CD4-positive, alpha-beta T cell (primary cell): ENCODE results near the gene NKTR. TPM values are rescaled to one million over a fixed set of nuclear protein-coding genes. Genes with fewer than 3 reads are reported as not detected.

ENCODE experiments used
- ATAC-seq: fragments of 200-7000 bp; cut with Tn5 transposase; one replicate; pipeline ENCODE4 v1.10.0; 2022; ENCODE audit warnings: mild to moderate bottlenecking; ENCODE audit not compliant: poor library complexity
- CTCF ChIA-PET: fragments of 350-600 bp; sonication (Branson Sonifier 250); formaldehyde crosslinking; loops from one replicate; lab custom pipeline; 2021; ENCODE audit warnings: antibody characterized with exemption, inconsistent platforms; lab: Charles Lee
- POLR2A ChIA-PET: fragments of 350-600 bp; sonication (Branson Sonifier 250); formaldehyde crosslinking; loops from one replicate; lab custom pipeline; 2021; ENCODE audit warnings: antibody characterized with exemption, inconsistent platforms; lab: Charles Lee
- DNase-seq, 14 experiments: peaks; one replicate each; pipeline ENCODE4 v3.0.0-alpha.2; 2013 to 2020; ENCODE audit warnings: mixed read lengths in 2 of 14
- H3K27ac ChIP-seq, 2 donors: one replicate each; pipeline versions ENCODE4 v1.5.1 to v1.7.0; 2013; ENCODE audit warnings: low read length in 2 of 2, low read depth in 1 of 2, mild to moderate bottlenecking in 1 of 2
- H3K27me3 ChIP-seq, 2 experiments: 1 replicate in 1 of 2; 2 replicates in 1 of 2; pipeline versions ENCODE4 v1.6.1 to v1.7.0; 2013; ENCODE audit warnings: low read length in 2 of 2, control low read depth in 1 of 2, mild to moderate bottlenecking in 1 of 2, moderate library complexity in 1 of 2; ENCODE audit not compliant: insufficient read depth in 2 of 2, control insufficient read depth in 1 of 2
- H3K36me3 ChIP-seq: one replicate; pipeline ENCODE4 v1.6.1; 2013; ENCODE audit warnings: low read length, control low read depth; ENCODE audit not compliant: insufficient read depth
- H3K4me1 ChIP-seq: one replicate; pipeline ENCODE4 v1.6.1; 2013; ENCODE audit warnings: low read length, control low read depth; ENCODE audit not compliant: insufficient read depth
- H3K4me3 ChIP-seq: one replicate; pipeline ENCODE4 v1.5.1; 2013; ENCODE audit warnings: mild to moderate bottlenecking, low read length, moderate library complexity
- H3K9me3 ChIP-seq, 2 experiments: 1 replicate in 1 of 2; 2 replicates in 1 of 2; pipeline versions ENCODE4 v1.6.1 to v1.7.0; 2013; ENCODE audit warnings: low read length in 2 of 2, mild to moderate bottlenecking in 2 of 2, control low read depth in 1 of 2, moderate library complexity in 1 of 2; ENCODE audit not compliant: control insufficient read depth in 1 of 2, insufficient read depth in 1 of 2
- H3K27ac Mint-ChIP-seq: one replicate; pipeline ENCODE4 v1.8.0; 2020; ENCODE audit warnings: mixed read lengths
- H3K27me3 Mint-ChIP-seq: one replicate; pipeline ENCODE4 v1.8.0; 2021; ENCODE audit warnings: mixed read lengths
- H3K36me3 Mint-ChIP-seq: one replicate; pipeline ENCODE4 v1.8.0; 2021; ENCODE audit warnings: low read depth, mixed read lengths
- H3K4me1 Mint-ChIP-seq: one replicate; pipeline ENCODE4 v1.8.0; 2021; ENCODE audit warnings: low read depth, mixed read lengths
- H3K4me3 Mint-ChIP-seq: one replicate; pipeline ENCODE4 v1.8.0; 2020; ENCODE audit warnings: mild to moderate bottlenecking, mixed read lengths
- H3K9me3 Mint-ChIP-seq: one replicate; pipeline ENCODE4 v1.8.0; 2020; ENCODE audit warnings: mixed read lengths
- intact Hi-C, 2 experiments: fragments of 100-400 bp; cut with DNase I in 1 of 2; cut with micrococcal nuclease in 1 of 2; formaldehyde crosslinking; loops; one replicate each; pipeline versions ENCODE4 v1.15.1 to v1.9.0; 2023 to 2025; cut with DNase I, micrococcal nuclease
- total RNA-seq, 174 experiments: library from RNA in 2 of 174; stranded (reverse) in 2 of 174; gene quantifications; one replicate each; pipeline ENCODE4 v1.2.3 and lab custom pipeline; 2021 to 2026
- TF ChIP-seq, protein P1 (sequence below): fragments of 200-600 bp; IDR thresholded peaks from one replicate; pipeline ENCODE4 v1.8.0; 2022; ENCODE audit warnings: antibody characterized with exemption, mild to moderate bottlenecking

NKTR gene
- total RNA-seq, 2 experiments from 2014 or later: 236 to 249 TPM

DNA sequence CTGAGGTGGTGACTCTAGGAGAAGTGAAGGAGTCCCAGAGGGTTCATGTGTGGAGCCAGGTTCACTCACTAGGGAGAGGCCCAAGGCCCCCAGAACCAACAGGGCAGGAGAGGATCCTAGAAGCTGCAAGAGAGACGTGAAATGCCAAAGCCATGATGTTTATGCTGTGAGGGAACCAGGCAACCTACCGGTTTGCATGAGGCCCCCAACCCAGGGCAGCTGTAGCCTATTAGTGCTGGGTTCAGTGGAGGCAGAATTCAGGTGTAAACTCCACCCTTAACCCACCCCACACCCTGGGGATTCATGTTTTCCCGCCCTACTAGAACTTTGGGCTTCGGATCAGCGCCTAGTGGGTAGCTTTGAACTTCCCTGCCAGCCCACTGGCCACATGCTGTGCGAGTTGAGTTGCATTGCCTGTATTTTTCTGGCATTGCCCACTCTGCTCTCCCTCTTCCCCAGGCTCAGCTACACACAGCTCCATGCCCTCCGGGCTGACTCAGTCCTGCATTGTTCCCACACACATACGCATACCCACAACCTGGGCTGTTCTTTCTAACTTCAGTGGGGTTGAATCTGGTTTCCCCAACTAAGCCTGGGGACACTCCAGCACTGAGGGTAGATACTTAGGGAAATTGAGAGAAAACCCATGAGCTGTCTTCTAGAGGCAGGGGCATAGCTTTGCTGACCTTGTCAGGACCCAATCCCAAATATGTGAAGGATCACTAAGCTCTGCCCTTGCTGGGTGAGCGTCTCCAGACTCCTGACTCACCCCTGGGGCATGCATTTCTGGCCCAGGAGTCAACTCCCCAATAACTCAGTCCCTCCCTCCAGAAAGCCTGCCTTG is 51.0 kb downstream of the NKTR start:
- Histone ChIP-seq H3K27ac (no peak overlapping the region), H3K36me3 (peaks cover 20% of the 10 kb centered on the region), H3K4me1 (peaks cover 31% of the 10 kb centered on the region), H3K27me3 (no peaks in the 10 kb centered on the region), H3K9me3 (no peaks in the 10 kb centered on the region), H3K4me3 (no peak overlapping the region)
- H3K9me3 Mint-ChIP-seq: no peaks in the 10 kb centered on the region
- peaks cover 25% of the 10 kb centered on the region for H3K36me3 Mint-ChIP-seq
- ATAC-seq: no peak
- no peak for DNase-seq
- H3K27ac Mint-ChIP-seq: no peak overlapping the region
- ChIA-PET POLR2A (interaction anchor here (1.4 kb wide), 1 partner anchor 15 kb away, joined by 3 read pairs; no protein-coding TSS in a partner anchor), CTCF (interaction anchor here (1.1 kb wide), 1 partner anchor 60 kb away, joined by 3 read pairs; no protein-coding TSS in a partner anchor)
- H3K4me1 Mint-ChIP-seq: peaks cover 39% of the 10 kb centered on the region
- no peaks in the 10 kb centered on the region for H3K27me3 Mint-ChIP-seq
- TF ChIP-seq, protein P1, sequence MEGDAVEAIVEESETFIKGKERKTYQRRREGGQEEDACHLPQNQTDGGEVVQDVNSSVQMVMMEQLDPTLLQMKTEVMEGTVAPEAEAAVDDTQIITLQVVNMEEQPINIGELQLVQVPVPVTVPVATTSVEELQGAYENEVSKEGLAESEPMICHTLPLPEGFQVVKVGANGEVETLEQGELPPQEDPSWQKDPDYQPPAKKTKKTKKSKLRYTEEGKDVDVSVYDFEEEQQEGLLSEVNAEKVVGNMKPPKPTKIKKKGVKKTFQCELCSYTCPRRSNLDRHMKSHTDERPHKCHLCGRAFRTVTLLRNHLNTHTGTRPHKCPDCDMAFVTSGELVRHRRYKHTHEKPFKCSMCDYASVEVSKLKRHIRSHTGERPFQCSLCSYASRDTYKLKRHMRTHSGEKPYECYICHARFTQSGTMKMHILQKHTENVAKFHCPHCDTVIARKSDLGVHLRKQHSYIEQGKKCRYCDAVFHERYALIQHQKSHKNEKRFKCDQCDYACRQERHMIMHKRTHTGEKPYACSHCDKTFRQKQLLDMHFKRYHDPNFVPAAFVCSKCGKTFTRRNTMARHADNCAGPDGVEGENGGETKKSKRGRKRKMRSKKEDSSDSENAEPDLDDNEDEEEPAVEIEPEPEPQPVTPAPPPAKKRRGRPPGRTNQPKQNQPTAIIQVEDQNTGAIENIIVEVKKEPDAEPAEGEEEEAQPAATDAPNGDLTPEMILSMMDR: no peak
- peak overlapping the region; percentile 51 for H3K4me3 Mint-ChIP-seq
- intact Hi-C loops: loop anchor here in 1 of 2 experiments (5.0 kb wide), 1 partner anchor 91 kb away; no protein-coding TSS in a partner anchor

DNA sequence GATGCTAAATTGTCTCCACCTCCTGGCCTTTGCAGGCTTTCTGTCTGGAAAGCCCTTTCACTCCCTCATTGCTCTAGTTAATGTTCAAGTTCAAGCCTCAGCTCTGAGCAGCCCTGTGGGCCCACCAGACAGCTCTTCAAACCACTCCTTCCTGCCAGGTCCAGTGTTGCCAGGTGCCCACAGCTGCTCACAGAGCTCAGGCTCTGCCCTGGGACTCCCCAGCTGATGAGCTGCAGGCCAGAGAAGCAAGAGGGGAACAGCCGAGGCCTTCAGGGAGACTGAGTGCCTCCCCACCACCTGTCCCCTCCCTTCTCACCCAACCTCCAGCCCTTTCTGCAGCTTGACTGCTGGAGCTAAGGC is 51.7 kb downstream of the NKTR start:
- peaks cover 34% of the 10 kb centered on the region for H3K4me1 Mint-ChIP-seq
- no peaks in the 10 kb centered on the region for H3K27me3 Mint-ChIP-seq
- Histone ChIP-seq H3K9me3 (no peaks in the 10 kb centered on the region), H3K4me3 (no peak overlapping the region), H3K27ac (no peak overlapping the region), H3K27me3 (no peaks in the 10 kb centered on the region), H3K36me3 (peaks cover 13% of the 10 kb centered on the region), H3K4me1 (peaks cover 31% of the 10 kb centered on the region)
- H3K9me3 Mint-ChIP-seq: no peaks in the 10 kb centered on the region
- no peak overlapping the region for H3K4me3 Mint-ChIP-seq
- intact Hi-C loops: loop anchor here in 1 of 2 experiments (5.0 kb wide), 1 partner anchor 90 kb away; no protein-coding TSS in a partner anchor
- no peak overlapping the region for H3K27ac Mint-ChIP-seq
- POLR2A ChIA-PET: no interaction called here
- H3K36me3 Mint-ChIP-seq: peaks cover 17% of the 10 kb centered on the region
- TF ChIP-seq, protein P1: no peak
- no peak for DNase-seq
- CTCF ChIA-PET: no interaction called here
- ATAC-seq: no peak

DNA sequence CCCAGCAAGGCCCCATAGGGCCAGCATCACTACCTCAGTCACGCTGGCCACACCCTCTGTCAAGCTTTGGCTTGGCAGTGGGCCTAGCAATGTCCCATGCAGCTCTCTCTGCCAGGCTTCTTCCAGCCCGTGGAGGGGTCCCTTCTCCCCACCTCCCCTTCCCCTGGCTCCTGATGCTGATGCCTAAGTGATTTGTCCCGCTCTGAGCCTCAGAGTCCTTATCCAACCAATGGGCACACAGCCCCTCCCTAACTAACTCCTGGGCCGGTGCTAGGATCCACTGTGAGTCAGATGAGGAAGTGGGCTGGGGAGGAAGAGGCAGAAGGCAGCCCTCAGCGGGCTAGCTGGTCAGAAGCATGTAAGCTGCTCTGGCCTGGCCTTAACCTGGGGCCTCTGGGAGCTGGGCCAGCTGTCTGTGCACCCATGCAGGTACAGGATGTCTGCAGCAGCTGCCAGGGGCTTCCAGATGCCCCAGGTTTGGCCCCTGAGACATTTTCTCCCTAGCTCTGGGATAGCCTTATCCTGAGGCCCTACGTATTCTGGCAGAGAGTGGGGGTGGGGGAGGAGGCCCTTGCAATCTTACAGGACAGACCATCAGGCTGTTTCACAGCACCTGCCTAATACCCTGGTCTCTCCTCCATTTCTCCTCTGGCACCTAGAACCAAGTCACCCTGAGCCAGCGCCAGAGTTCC is 52.3 kb downstream of the NKTR start:
- CTCF ChIA-PET: no interaction called here
- no peaks in the 10 kb centered on the region for H3K9me3 Mint-ChIP-seq
- peak overlapping the region; percentile 76 for H3K4me3 Mint-ChIP-seq
- no peak for ATAC-seq
- intact Hi-C loops: loop anchor here in 1 of 2 experiments (5.0 kb wide), 1 partner anchor 90 kb away; no protein-coding TSS in a partner anchor
- H3K27ac ChIP-seq: no peak overlapping the region
- DNase-seq: peak in 2 of 14 experiments; percentile 50 to 57
- H3K4me3 ChIP-seq: no peak overlapping the region
- H3K36me3 ChIP-seq: peaks cover 8% of the 10 kb centered on the region
- H3K27me3 Mint-ChIP-seq: no peaks in the 10 kb centered on the region
- H3K27ac Mint-ChIP-seq: no peak overlapping the region
- peaks cover 33% of the 10 kb centered on the region for H3K4me1 Mint-ChIP-seq
- POLR2A ChIA-PET: no interaction called here
- no peaks in the 10 kb centered on the region for H3K27me3 ChIP-seq
- no peaks in the 10 kb centered on the region for H3K9me3 ChIP-seq
- TF ChIP-seq, protein P1: no peak
- H3K4me1 ChIP-seq: peaks cover 31% of the 10 kb centered on the region
- H3K36me3 Mint-ChIP-seq: peaks cover 13% of the 10 kb centered on the region
